Gastrocnemius medialis (tissue), 4 donors: Measurements from ENCODE around the gene RELL1. TPM values are rescaled to one million over a fixed set of nuclear protein-coding genes. Genes with fewer than 3 reads are reported as not detected.

Source experiments
- ATAC-seq, 2 donors: fragments of 150-250 bp; one replicate each; pipeline ENCODE4 v1.9.1; 2016
- DNase-seq, 2 donors: peaks; one replicate each; pipeline ENCODE4 v3.0.0-alpha.2; 2019
- H3K27ac ChIP-seq, 4 donors: fragments of 200-600 bp; sonication (generic); 1 replicate in 1 of 4; 2 replicates in 3 of 4; pipeline ENCODE4 v1.5.1; 2016 to 2018; ENCODE audit warnings: mild to moderate bottlenecking in 2 of 4, moderate library complexity in 1 of 4
- H3K27me3 ChIP-seq, 3 donors: fragments of 200-600 bp; sonication (generic) in 2 of 3; 1 replicate in 1 of 3; 2 replicates in 2 of 3; pipeline versions ENCODE4 v1.5.1 to v1.6.0; 2016 to 2019; ENCODE audit warnings: mild to moderate bottlenecking in 1 of 3, moderate library complexity in 1 of 3
- H3K36me3 ChIP-seq, 2 donors: fragments of 200-600 bp; sonication (generic) in 1 of 2; one replicate each; pipeline ENCODE4 v1.5.1; 2017 to 2018
- H3K4me1 ChIP-seq, 2 donors: fragments of 200-600 bp; sonication (generic) in 1 of 2; one replicate each; pipeline ENCODE4 v1.5.1; 2016 to 2017; ENCODE audit warnings: mild to moderate bottlenecking in 2 of 2
- H3K4me3 ChIP-seq, 4 donors: fragments of 200-600 bp; sonication (generic) in 3 of 4; 1 replicate in 1 of 4; 2 replicates in 3 of 4; pipeline ENCODE4 v1.5.1; 2016 to 2019; ENCODE audit warnings: mild to moderate bottlenecking in 2 of 4
- H3K9me3 ChIP-seq, 3 donors: fragments of 200-600 bp; sonication (generic) in 2 of 3; 1 replicate in 1 of 3; 2 replicates in 2 of 3; pipeline ENCODE4 v1.5.1; 2016 to 2019
- POLR2A ChIP-seq, 2 donors: fragments of 450-650 bp; IDR thresholded peaks; one replicate each; pipeline ENCODE4 v1.6.1; 2017; ENCODE audit warnings: antibody characterized with exemption in 2 of 2, mild to moderate bottlenecking in 2 of 2, moderate library complexity in 2 of 2
- in situ Hi-C, 4 donors: fragments of 200-750 bp; cut with MboI; loops; one replicate each; pipeline versions ENCODE4 v1.15.0 to v1.8.0; 2017; ENCODE audit warnings: low sequenced_read_pairs in 4 of 4
- intact Hi-C: fragments of 100-400 bp; cut with DNase I; formaldehyde crosslinking; loops from one replicate; pipeline ENCODE4 v1.15.1; 2023; ENCODE audit warnings: low total_unique reads
- total RNA-seq, 4 donors: library from RNA; depleted of rRNA; stranded (reverse); fragments of >200 nt; gene quantifications; one replicate each; pipeline versions ENCODE4 v1.1.0 to v1.2.3, GENCODE V29; 2016
- TF ChIP-seq, protein P1 (sequence below), 5 experiments: fragments of 450-650 bp in 3 of 5; fragments of 200-600 bp in 2 of 5; sonication (generic) in 2 of 5; IDR thresholded peaks in 4 of 5; conservative IDR thresholded peaks in 1 of 5; 1 replicate in 4 of 5; 2 replicates in 1 of 5; pipeline ENCODE4 v1.5.1; 2016 to 2019; ENCODE audit warnings: antibody characterized with exemption in 5 of 5, mild to moderate bottlenecking in 3 of 5, moderate library complexity in 3 of 5

Gene RELL1
- total RNA-seq, 4 donors from 2014 or later = 13.7 to 36.3 (median 27.8) TPM

DNA sequence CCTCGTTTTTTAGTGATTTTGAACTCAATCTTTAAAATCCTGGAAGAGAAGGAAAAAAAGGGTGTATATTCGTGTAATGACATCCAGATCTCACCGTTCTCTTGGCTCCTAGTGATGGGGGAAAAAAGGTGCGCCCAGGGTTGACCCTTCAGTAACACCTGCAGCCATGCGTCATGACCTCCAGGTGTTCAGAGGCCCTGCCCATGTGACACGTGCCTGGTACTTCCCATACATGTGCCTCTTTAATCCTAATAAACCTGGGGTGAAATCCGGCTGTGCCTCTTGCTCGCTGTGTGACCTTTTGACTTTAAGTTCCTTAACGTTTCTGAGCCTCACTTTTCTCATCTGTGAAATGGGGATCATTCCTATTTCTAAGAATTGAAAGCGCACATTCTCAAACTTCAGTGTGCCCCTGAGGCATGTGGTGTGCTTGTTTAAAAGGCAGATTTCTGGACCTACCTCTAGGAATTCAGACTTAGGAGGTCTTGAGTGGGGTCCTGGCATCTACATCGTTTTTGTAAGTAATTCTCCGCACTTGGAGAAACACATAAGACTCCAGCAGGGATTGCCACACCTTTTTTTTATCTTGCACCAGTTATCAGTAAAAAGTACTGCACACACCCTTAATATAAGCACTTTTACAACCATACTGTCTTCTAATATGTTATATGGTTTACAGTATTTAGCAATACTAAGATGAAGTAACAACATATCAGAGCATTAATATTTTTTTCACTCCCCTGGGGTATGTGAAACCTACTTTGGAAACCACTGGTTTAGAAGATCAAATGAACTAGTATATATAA is 90.1 kb downstream of the RELL1 start:
- in situ Hi-C loops (no loop called here), intact Hi-C loops (no loop called here)
- Histone ChIP-seq H3K27ac (no peak overlapping the region), H3K27me3 (no peaks in the 10 kb centered on the region), H3K9me3 (no peaks in the 10 kb centered on the region), H3K4me1 (no peaks in the 10 kb centered on the region), H3K36me3 (no peaks in the 10 kb centered on the region), H3K4me3 (no peak overlapping the region)
- ATAC-seq (no peak), DNase-seq (no peak)
- TF ChIP-seq, protein P1, sequence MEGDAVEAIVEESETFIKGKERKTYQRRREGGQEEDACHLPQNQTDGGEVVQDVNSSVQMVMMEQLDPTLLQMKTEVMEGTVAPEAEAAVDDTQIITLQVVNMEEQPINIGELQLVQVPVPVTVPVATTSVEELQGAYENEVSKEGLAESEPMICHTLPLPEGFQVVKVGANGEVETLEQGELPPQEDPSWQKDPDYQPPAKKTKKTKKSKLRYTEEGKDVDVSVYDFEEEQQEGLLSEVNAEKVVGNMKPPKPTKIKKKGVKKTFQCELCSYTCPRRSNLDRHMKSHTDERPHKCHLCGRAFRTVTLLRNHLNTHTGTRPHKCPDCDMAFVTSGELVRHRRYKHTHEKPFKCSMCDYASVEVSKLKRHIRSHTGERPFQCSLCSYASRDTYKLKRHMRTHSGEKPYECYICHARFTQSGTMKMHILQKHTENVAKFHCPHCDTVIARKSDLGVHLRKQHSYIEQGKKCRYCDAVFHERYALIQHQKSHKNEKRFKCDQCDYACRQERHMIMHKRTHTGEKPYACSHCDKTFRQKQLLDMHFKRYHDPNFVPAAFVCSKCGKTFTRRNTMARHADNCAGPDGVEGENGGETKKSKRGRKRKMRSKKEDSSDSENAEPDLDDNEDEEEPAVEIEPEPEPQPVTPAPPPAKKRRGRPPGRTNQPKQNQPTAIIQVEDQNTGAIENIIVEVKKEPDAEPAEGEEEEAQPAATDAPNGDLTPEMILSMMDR (IDR thresholded peaks at IDR 0.05 in 4 of 5, conservative IDR thresholded peaks at IDR 0.05 in 1 of 5) = no peak
- no peak for TF ChIP-seq POLR2A (IDR thresholded peaks at IDR 0.05)

GRCh38 chr4:37594099-37594498 is 92.1 kb downstream of the RELL1 start:
- Histone ChIP-seq H3K9me3 (no peaks in the 10 kb centered on the region), H3K4me3 (no peak overlapping the region), H3K4me1 (no peaks in the 10 kb centered on the region), H3K27ac (no peak overlapping the region), H3K36me3 (no peaks in the 10 kb centered on the region), H3K27me3 (no peaks in the 10 kb centered on the region)
- ATAC-seq (no peak), DNase-seq (no peak)
- in situ Hi-C loops = no loop called here
- intact Hi-C loops = no loop called here
- TF ChIP-seq, protein P1 (IDR thresholded peaks at IDR 0.05 in 4 of 5, conservative IDR thresholded peaks at IDR 0.05 in 1 of 5) = no peak
- TF ChIP-seq POLR2A (IDR thresholded peaks at IDR 0.05) = no peak

- H3K27ac ChIP-seq = no peak overlapping the region
- H3K4me1 ChIP-seq = no peaks in the 10 kb centered on the region
- DNase-seq (no peak), ATAC-seq (no peak)
- no peaks in the 10 kb centered on the region for H3K9me3 ChIP-seq
- TF ChIP-seq, protein P1 (IDR thresholded peaks at IDR 0.05 in 4 of 5, conservative IDR thresholded peaks at IDR 0.05 in 1 of 5) = no peak
- no peak for TF ChIP-seq POLR2A (IDR thresholded peaks at IDR 0.05)
- in situ Hi-C loops (no loop called here), intact Hi-C loops (no loop called here)
- H3K27me3 ChIP-seq = no peaks in the 10 kb centered on the region
- no peak overlapping the region for H3K4me3 ChIP-seq
- H3K36me3 ChIP-seq = no peaks in the 10 kb centered on the region
These were observed 94.8 kb downstream of the RELL1 start for GRCh38 chr4:37591349-37591748.

GRCh38 chr4:37590016-37590415 is 96.2 kb downstream of the RELL1 start:
- H3K36me3 ChIP-seq = no peaks in the 10 kb centered on the region
- no peak for TF ChIP-seq POLR2A (IDR thresholded peaks at IDR 0.05)
- TF ChIP-seq, protein P1 (IDR thresholded peaks at IDR 0.05 in 4 of 5, conservative IDR thresholded peaks at IDR 0.05 in 1 of 5) = no peak
- H3K4me1 ChIP-seq = no peaks in the 10 kb centered on the region
- no peaks in the 10 kb centered on the region for H3K27me3 ChIP-seq
- no peak for ATAC-seq
- H3K27ac ChIP-seq = no peak overlapping the region
- intact Hi-C loops (no loop called here), in situ Hi-C loops (no loop called here)
- no peak overlapping the region for H3K4me3 ChIP-seq
- no peak for DNase-seq
- no peaks in the 10 kb centered on the region for H3K9me3 ChIP-seq
